ENCODE measurements around the gene SCCPDH. TPM values are rescaled to one million over a fixed set of nuclear protein-coding genes. Genes with fewer than 3 reads are reported as not detected.

Gene SCCPDH
- total and polyA plus RNA-seq, 2 donors (not counting 1 experiment from before 2014, with no cell fraction given): 47.8 to 58.0 TPM

GRCh38 chr1:246679794-246680177, 44.4 kb upstream of the SCCPDH start:
- Histone ChIP-seq H3K4me3 (replicated peaks in 1 of 4; ENCODE audit: control extremely low read depth in 1 of 4, insufficient read depth in 1 of 4, low read depth in 3 of 4, low read length in 4 of 4) (no peak overlapping the region), H2AFZ (ENCODE audit: low read length) (no peak overlapping the region), H3K27me3 (ENCODE audit: control insufficient read depth, insufficient read depth, low read length) (no peaks in the 10 kb centered on the region), H3K4me1 (ENCODE audit: control insufficient read depth, extremely low read depth, insufficient read depth, low read length) (peaks cover 20% of the 10 kb centered on the region), H4K20me1 (ENCODE audit: control insufficient read depth, extremely low read depth, insufficient read depth, low read length) (no peaks in the 10 kb centered on the region), H3K36me3 (ENCODE audit: control insufficient read depth, insufficient read depth, low read length) (no peaks in the 10 kb centered on the region), H3K27ac (ENCODE audit: insufficient read depth, low read length) (no peak overlapping the region), H3K9me3 (ENCODE audit: control insufficient read depth, insufficient read depth, low read depth, low read length) (no peaks in the 10 kb centered on the region), H3K79me2 (ENCODE audit: control insufficient read depth, insufficient read depth, low read length) (no peaks in the 10 kb centered on the region), H3K9ac (ENCODE audit: insufficient read depth, low read length) (no peak overlapping the region), H3K4me2 (ENCODE audit: extremely low read depth, insufficient read depth, low read length) (no peak overlapping the region)
- TF ChIP-seq EZH2 (IDR thresholded peaks at IDR 0.05; ENCODE audit: low read length, missing control alignments): no peak
- TF ChIP-seq, protein P1, sequence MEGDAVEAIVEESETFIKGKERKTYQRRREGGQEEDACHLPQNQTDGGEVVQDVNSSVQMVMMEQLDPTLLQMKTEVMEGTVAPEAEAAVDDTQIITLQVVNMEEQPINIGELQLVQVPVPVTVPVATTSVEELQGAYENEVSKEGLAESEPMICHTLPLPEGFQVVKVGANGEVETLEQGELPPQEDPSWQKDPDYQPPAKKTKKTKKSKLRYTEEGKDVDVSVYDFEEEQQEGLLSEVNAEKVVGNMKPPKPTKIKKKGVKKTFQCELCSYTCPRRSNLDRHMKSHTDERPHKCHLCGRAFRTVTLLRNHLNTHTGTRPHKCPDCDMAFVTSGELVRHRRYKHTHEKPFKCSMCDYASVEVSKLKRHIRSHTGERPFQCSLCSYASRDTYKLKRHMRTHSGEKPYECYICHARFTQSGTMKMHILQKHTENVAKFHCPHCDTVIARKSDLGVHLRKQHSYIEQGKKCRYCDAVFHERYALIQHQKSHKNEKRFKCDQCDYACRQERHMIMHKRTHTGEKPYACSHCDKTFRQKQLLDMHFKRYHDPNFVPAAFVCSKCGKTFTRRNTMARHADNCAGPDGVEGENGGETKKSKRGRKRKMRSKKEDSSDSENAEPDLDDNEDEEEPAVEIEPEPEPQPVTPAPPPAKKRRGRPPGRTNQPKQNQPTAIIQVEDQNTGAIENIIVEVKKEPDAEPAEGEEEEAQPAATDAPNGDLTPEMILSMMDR (conservative IDR thresholded peaks at IDR 0.05 in 1 of 2, IDR thresholded peaks at IDR 0.05 in 1 of 2; ENCODE audit: low read depth in 1 of 2, low read length in 2 of 2): no peak
- DNase-seq (ENCODE audit: low read depth in 2 of 2): no peak

DNA sequence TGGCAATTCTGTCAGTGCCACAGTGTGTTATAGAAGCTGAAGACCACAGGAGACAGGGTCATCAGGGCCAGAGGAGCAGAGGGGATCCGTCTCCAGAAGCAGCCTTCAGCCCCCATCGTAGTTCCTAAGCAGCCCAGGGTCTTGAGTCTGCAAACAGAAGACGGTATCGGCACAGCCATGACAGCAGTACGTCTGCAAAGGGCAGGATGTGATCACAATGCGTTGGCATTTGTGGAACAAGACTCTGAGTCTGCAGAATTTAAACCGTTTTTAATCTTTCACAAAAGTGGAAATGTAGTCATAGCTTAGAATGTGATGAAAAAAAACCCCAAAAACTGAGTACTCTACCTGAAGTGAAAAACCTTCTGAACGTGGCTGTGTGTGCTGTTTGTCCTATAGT, 44.0 kb upstream of the SCCPDH start:
- H3K4me1 ChIP-seq (ENCODE audit: control insufficient read depth, extremely low read depth, insufficient read depth, low read length): peaks cover 20% of the 10 kb centered on the region
- H3K36me3 ChIP-seq (ENCODE audit: control insufficient read depth, insufficient read depth, low read length): no peaks in the 10 kb centered on the region
- H3K9ac ChIP-seq (ENCODE audit: insufficient read depth, low read length): no peak overlapping the region
- no peaks in the 10 kb centered on the region for H4K20me1 ChIP-seq (ENCODE audit: control insufficient read depth, extremely low read depth, insufficient read depth, low read length)
- H3K79me2 ChIP-seq (ENCODE audit: control insufficient read depth, insufficient read depth, low read length): no peaks in the 10 kb centered on the region
- no peaks in the 10 kb centered on the region for H3K9me3 ChIP-seq (ENCODE audit: control insufficient read depth, insufficient read depth, low read depth, low read length)
- no peak overlapping the region for H3K4me2 ChIP-seq (ENCODE audit: extremely low read depth, insufficient read depth, low read length)
- peak in 1 of 2 donors; percentile 20 for DNase-seq (ENCODE audit: low read depth in 2 of 2)
- H3K4me3 ChIP-seq (replicated peaks in 1 of 4; ENCODE audit: control extremely low read depth in 1 of 4, insufficient read depth in 1 of 4, low read depth in 3 of 4, low read length in 4 of 4): no peak overlapping the region
- H3K27ac ChIP-seq (ENCODE audit: insufficient read depth, low read length): no peak overlapping the region
- no peak overlapping the region for H2AFZ ChIP-seq (ENCODE audit: low read length)
- no peak for TF ChIP-seq EZH2 (IDR thresholded peaks at IDR 0.05; ENCODE audit: low read length, missing control alignments)
- TF ChIP-seq, protein P1 (conservative IDR thresholded peaks at IDR 0.05 in 1 of 2, IDR thresholded peaks at IDR 0.05 in 1 of 2; ENCODE audit: low read depth in 1 of 2, low read length in 2 of 2): no peak
- H3K27me3 ChIP-seq (ENCODE audit: control insufficient read depth, insufficient read depth, low read length): no peaks in the 10 kb centered on the region

DNA sequence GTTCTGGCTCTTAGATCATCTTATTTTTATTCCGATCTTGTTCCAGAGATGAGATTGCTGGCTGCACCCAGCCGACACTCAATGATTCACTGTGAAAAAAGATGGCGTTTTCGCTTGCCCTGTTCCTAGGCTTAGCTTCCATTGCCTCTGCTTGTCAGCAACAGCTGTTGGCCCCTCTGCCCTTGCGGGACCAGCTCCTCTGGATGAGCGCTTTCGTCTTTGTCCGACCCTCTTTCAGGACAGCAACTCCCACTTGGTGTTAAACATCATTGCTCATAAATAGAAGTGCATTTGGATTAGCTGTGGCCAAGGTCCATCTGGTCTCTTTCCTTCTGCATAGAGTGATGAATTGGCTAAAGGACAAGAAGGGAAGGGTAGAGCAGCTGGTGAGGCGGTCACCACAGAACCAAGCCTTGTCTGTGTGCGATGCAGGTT, 43.5 kb upstream of the SCCPDH start:
- H3K4me1 ChIP-seq (ENCODE audit: control insufficient read depth, extremely low read depth, insufficient read depth, low read length): peaks cover 20% of the 10 kb centered on the region
- H3K27ac ChIP-seq (ENCODE audit: insufficient read depth, low read length): no peak overlapping the region
- peak overlapping the region; percentile 46 for H2AFZ ChIP-seq (ENCODE audit: low read length)
- no peak overlapping the region for H3K4me2 ChIP-seq (ENCODE audit: extremely low read depth, insufficient read depth, low read length)
- no peaks in the 10 kb centered on the region for H3K9me3 ChIP-seq (ENCODE audit: control insufficient read depth, insufficient read depth, low read depth, low read length)
- no peaks in the 10 kb centered on the region for H4K20me1 ChIP-seq (ENCODE audit: control insufficient read depth, extremely low read depth, insufficient read depth, low read length)
- H3K79me2 ChIP-seq (ENCODE audit: control insufficient read depth, insufficient read depth, low read length): no peaks in the 10 kb centered on the region
- no peaks in the 10 kb centered on the region for H3K36me3 ChIP-seq (ENCODE audit: control insufficient read depth, insufficient read depth, low read length)
- H3K9ac ChIP-seq (ENCODE audit: insufficient read depth, low read length): no peak overlapping the region
- no peak overlapping the region for H3K4me3 ChIP-seq (replicated peaks in 1 of 4; ENCODE audit: control extremely low read depth in 1 of 4, insufficient read depth in 1 of 4, low read depth in 3 of 4, low read length in 4 of 4)
- no peak for DNase-seq (ENCODE audit: low read depth in 2 of 2)
- TF ChIP-seq, protein P1 (conservative IDR thresholded peaks at IDR 0.05 in 1 of 2, IDR thresholded peaks at IDR 0.05 in 1 of 2; ENCODE audit: low read depth in 1 of 2, low read length in 2 of 2): no peak
- TF ChIP-seq EZH2 (IDR thresholded peaks at IDR 0.05; ENCODE audit: low read length, missing control alignments): no peak
- H3K27me3 ChIP-seq (ENCODE audit: control insufficient read depth, insufficient read depth, low read length): no peaks in the 10 kb centered on the region

Measured in fibroblast of lung (primary cell).